Mucosa of descending colon (tissue), 3 donors: Measurements from ENCODE around the gene CNTN4. TPM values are rescaled to one million over a fixed set of nuclear protein-coding genes. Genes with fewer than 3 reads are reported as not detected.
"Not testable (repeated sequence)": the region's sequence is repeated elsewhere in the genome, so short reads cannot be mapped to it uniquely, and the experiment has no call there.

Source experiments
- ATAC-seq: fragments of 200-7000 bp; cut with Tn5 transposase; one replicate; pipeline ENCODE4 v1.9.1; 2020; ENCODE audit warnings: mild to moderate bottlenecking, moderate library complexity
- DNase-seq, 3 donors: peaks; one replicate each; pipeline ENCODE4 v3.0.0-alpha.2; 2020
- H3K36me3 ChIP-seq: fragments of 200-600 bp; one replicate; pipeline ENCODE4 v1.8.0; 2021; ENCODE audit warnings: low read depth, mild to moderate bottlenecking
- H3K4me1 ChIP-seq: fragments of 200-600 bp; one replicate; pipeline ENCODE4 v1.8.0; 2021; ENCODE audit warnings: low read depth, mild to moderate bottlenecking
- H3K4me3 ChIP-seq: fragments of 200-600 bp; one replicate; pipeline ENCODE4 v1.8.0; 2021; ENCODE audit warnings: mild to moderate bottlenecking
- H3K9me3 ChIP-seq: fragments of 200-600 bp; one replicate; pipeline ENCODE4 v1.8.0; 2021; ENCODE audit warnings: mild to moderate bottlenecking
- intact Hi-C, 2 donors: fragments of 100-400 bp; cut with DNase I in 1 of 2; cut with micrococcal nuclease in 1 of 2; formaldehyde crosslinking; loops; one replicate each; pipeline versions ENCODE4 v1.11.0 to v1.11.1; 2022; cut with DNase I, micrococcal nuclease
- total RNA-seq, 3 donors: library from RNA; stranded (reverse); fragmentation: NEBNext Ultra II Directional in 2 of 3; extraction: Animal tissue kit (Norgen Biotek cat#: 25700) in 2 of 3; gene quantifications; one replicate each; pipeline versions ENCODE4 v1.2.1 to v1.2.4, GENCODE V29; 2021 to 2023
- TF ChIP-seq, protein P1 (sequence below): fragments of 200-600 bp; IDR thresholded peaks from one replicate; pipeline ENCODE4 v1.8.0; 2022; ENCODE audit warnings: antibody characterized with exemption, mild to moderate bottlenecking
- donor health status: DM: no; HTN: no; CAD: no; lungs with moderate emphysema.
- donor health status: DM: no; HTN: no; CAD: no.
- donor health status: DM: no; HTN: yes; CAD: no.

Gene CNTN4
- total RNA-seq, 3 donors from 2014 or later = 7.8 to 41.1 (median 13.4) TPM

DNA sequence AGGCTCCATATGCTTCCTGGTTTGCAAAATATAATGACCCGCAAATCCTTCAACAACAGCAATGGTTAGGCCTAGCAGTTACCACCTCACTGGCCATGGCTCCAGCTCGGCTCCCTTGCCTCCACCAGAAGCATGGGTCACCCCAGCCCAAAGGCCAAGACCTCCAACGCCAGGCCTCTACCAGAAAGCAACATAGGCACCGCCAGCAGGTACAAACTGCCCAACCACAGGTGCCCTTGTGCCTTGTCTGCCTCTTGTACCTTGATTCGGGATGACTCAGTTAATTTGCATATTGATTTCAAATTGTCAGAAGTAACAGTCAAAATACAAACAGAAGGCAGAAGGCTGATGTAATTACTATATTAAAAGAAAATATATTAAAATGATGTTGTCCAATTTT, 886.8 kb downstream of the CNTN4 start:
- intact Hi-C loops = no loop called here
- Histone ChIP-seq H3K36me3 (no peaks in the 10 kb centered on the region), H3K4me1 (no peaks in the 10 kb centered on the region), H3K9me3 (no peaks in the 10 kb centered on the region), H3K4me3 (no peak overlapping the region)
- DNase-seq (no peak), ATAC-seq (no peak)
- TF ChIP-seq, protein P1, sequence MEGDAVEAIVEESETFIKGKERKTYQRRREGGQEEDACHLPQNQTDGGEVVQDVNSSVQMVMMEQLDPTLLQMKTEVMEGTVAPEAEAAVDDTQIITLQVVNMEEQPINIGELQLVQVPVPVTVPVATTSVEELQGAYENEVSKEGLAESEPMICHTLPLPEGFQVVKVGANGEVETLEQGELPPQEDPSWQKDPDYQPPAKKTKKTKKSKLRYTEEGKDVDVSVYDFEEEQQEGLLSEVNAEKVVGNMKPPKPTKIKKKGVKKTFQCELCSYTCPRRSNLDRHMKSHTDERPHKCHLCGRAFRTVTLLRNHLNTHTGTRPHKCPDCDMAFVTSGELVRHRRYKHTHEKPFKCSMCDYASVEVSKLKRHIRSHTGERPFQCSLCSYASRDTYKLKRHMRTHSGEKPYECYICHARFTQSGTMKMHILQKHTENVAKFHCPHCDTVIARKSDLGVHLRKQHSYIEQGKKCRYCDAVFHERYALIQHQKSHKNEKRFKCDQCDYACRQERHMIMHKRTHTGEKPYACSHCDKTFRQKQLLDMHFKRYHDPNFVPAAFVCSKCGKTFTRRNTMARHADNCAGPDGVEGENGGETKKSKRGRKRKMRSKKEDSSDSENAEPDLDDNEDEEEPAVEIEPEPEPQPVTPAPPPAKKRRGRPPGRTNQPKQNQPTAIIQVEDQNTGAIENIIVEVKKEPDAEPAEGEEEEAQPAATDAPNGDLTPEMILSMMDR = no peak

DNA sequence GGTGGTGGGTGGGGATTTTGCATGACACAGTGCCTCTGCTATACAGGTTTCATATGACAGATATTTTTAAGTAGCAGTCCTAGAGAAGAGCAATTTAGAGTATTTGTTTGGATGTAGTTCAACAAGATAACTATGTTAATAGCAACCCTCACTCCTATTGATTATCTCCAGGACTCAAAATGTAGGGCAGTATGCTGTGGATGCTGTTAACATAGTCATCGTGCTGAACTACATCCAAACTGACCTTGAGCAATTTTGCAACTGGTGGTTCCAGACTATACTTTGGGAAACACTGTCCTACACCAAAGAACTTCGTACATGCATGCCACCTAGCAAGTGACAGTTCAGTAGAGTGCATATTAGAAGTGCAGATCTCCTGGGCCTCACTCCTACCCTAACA, 893.9 kb downstream of the CNTN4 start:
- H3K36me3 ChIP-seq = no peaks in the 10 kb centered on the region
- TF ChIP-seq, protein P1 = no peak
- no peak overlapping the region for H3K4me3 ChIP-seq
- ATAC-seq (no peak), DNase-seq (no peak)
- no peaks in the 10 kb centered on the region for H3K9me3 ChIP-seq
- intact Hi-C loops = no loop called here
- no peaks in the 10 kb centered on the region for H3K4me1 ChIP-seq

DNA sequence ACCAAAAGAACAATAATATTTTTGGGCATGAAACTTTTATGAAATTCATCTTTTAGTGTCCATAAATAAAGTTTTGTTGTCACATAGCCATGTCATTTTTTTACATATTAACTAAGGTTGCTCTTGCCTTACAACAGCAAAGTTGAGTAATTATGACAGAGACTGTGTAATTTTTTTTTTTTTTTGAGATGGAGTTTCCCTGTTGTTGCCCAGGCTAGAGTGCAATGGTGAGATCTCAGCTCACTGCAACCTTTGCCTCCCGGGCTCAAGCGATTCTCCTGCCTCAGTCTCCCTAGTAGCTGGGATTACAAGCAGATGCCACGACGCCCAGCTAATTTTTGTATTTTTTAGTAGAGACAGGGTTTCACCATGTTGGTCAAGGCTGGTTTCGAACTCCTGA, 894.5 kb downstream of the CNTN4 start:
- H3K36me3 ChIP-seq, intact Hi-C loops, H3K4me3 ChIP-seq, DNase-seq, H3K4me1 ChIP-seq, H3K9me3 ChIP-seq, ATAC-seq: not testable (repeated sequence)

DNA sequence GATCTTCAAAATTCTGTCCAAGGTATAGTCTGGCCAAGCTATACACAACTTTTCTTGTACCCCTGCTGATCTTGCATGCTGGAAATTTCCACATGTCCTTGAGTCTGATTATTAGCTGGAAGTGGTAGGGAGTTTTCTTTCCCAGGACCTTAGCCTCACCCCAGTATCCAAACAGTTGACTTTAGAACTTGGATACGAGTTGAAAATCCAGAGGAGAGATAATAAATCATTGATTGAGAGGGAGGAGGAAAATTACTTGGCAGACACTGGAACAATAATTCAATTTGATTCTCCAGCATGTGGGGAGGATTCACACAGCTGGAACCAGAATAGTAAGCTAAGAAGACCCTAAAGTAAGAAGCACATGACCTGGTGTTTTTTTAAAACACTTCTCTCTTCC, 895.1 kb downstream of the CNTN4 start:
- TF ChIP-seq, protein P1 = no peak
- no peak for DNase-seq
- Histone ChIP-seq H3K36me3 (no peaks in the 10 kb centered on the region), H3K9me3 (no peaks in the 10 kb centered on the region), H3K4me1 (no peaks in the 10 kb centered on the region), H3K4me3 (no peak overlapping the region)
- ATAC-seq = no peak
- intact Hi-C loops = no loop called here

DNA sequence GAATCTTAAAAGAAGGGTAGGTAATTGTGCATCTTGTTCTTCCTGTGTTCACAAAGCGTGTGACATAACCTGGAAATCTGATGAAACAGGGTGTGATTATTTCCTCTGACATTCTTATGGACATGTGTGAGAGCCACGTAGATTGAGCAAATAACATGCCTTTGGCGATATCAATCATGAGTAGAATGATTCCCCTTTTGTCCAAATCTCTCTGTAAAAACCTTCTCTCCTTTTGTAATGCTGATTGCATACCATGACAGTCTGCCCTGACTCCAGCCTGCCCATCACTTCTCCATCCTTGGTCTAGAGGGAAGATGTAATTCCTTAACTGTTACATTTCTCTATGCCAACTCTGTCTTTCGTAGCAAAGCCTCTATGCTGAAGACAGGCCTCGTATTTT, 896.5 kb downstream of the CNTN4 start:
- H3K36me3 ChIP-seq = no peaks in the 10 kb centered on the region
- intact Hi-C loops = no loop called here
- no peaks in the 10 kb centered on the region for H3K4me1 ChIP-seq
- no peak for DNase-seq
- TF ChIP-seq, protein P1 = no peak
- no peaks in the 10 kb centered on the region for H3K9me3 ChIP-seq
- H3K4me3 ChIP-seq = no peak overlapping the region
- ATAC-seq = no peak

DNA sequence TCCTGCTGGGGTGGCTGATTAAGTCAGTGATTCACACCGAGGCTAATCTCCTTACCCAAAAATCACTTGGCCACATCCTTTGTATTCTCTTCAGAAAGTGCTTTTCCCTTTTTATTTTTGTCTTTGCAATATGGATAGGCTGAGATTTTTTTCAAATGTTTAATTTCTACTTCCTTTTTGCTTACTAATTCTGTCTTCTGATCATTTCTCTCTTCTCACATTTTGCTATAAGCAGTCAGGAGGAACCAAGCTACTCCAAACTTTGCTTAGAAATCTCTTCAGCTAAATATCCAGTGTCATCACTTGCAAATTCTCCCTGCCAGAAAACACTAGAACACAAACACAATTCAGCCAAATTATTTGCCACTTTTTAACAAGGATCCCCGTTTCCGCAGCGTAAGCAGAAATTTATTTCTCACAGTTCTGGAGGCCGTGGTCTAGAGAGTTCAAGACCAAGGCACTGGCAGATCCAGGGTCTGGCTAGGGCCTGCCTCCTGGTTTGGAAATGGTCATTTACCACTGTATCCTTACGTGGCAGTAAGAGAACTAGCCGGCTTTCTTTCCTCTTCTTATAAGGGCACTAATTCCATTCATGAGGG, 906.6 kb downstream of the CNTN4 start:
- Histone ChIP-seq H3K36me3 (no peaks in the 10 kb centered on the region), H3K4me3 (no peak overlapping the region), H3K4me1 (no peaks in the 10 kb centered on the region), H3K9me3 (no peaks in the 10 kb centered on the region)
- no peak for DNase-seq
- no peak for ATAC-seq
- intact Hi-C loops = no loop called here
- TF ChIP-seq, protein P1 = no peak
